HL-60 (cell line): ENCODE measurements around the gene CHMP5.

ENCODE experiments used
- SPI1 ChIP-seq: IDR thresholded peaks from 2 replicates; pipeline ENCODE4 v1.6.1; 2012; ENCODE audit warnings: low read depth, mild to moderate bottlenecking, borderline replicate concordance
- TF ChIP-seq, protein P1 (sequence below): IDR thresholded peaks from one replicate; pipeline ENCODE4 v1.5.1; 2011; ENCODE audit warnings: low read length, control low read depth, inconsistent platforms; ENCODE audit not compliant: insufficient read depth

DNA sequence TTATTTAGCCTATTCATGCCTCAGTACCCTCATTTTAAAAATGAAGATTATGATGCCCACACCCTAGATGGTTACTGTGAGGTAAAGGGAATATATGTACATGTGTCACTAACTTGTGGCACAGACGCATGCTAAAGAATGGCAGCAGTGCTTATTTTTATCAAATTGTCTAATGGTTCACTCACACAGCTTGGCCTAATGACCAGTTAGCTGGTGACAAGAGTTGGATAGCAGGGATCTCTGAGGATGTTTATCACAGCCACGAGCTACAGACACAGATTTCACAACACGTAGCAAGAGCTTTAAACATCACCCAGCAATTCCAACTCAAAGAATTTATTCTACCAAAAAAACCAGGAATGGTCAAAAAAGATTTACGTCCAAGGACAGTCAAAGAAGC, 7.6 kb upstream of the CHMP5 start:
- TF ChIP-seq SPI1: no peak
- TF ChIP-seq, protein P1, sequence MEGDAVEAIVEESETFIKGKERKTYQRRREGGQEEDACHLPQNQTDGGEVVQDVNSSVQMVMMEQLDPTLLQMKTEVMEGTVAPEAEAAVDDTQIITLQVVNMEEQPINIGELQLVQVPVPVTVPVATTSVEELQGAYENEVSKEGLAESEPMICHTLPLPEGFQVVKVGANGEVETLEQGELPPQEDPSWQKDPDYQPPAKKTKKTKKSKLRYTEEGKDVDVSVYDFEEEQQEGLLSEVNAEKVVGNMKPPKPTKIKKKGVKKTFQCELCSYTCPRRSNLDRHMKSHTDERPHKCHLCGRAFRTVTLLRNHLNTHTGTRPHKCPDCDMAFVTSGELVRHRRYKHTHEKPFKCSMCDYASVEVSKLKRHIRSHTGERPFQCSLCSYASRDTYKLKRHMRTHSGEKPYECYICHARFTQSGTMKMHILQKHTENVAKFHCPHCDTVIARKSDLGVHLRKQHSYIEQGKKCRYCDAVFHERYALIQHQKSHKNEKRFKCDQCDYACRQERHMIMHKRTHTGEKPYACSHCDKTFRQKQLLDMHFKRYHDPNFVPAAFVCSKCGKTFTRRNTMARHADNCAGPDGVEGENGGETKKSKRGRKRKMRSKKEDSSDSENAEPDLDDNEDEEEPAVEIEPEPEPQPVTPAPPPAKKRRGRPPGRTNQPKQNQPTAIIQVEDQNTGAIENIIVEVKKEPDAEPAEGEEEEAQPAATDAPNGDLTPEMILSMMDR: no peak
